HG03064 (cell line): ENCODE data around the gene CLIC3.

ENCODE experiments used
- ATAC-seq: cut with Tn5 transposase; IDR thresholded peaks from one replicate; pipeline ENCODE4 v1.9.1; 2021; ENCODE audit warnings: low read depth; ENCODE audit not compliant: unreplicated experiment

The CLIC3 gene

GRCh38 chr9:137018761-137019559 is 22.6 kb upstream of the CLIC3 start:
- no peak for ATAC-seq

- no peak for ATAC-seq
Measured at GRCh38 chr9:137017791-137018497, 21.6 kb upstream of the CLIC3 start.

- ATAC-seq = no peak
Measured at GRCh38 chr9:137017071-137017470, 20.7 kb upstream of the CLIC3 start.

- ATAC-seq = no peak
Measured at GRCh38 chr9:137016436-137016835, 20.1 kb upstream of the CLIC3 start.

GRCh38 chr9:137015976-137016375 is 19.6 kb upstream of the CLIC3 start:
- no peak for ATAC-seq

- no peak for ATAC-seq
Measured at GRCh38 chr9:137015540-137015930, 19.2 kb upstream of the CLIC3 start.

GRCh38 chr9:137014776-137015539 is 18.6 kb upstream of the CLIC3 start:
- ATAC-seq = no peak

- ATAC-seq = no peak
Measured at GRCh38 chr9:137014166-137014565, 17.8 kb upstream of the CLIC3 start.

- no peak for ATAC-seq
Measured at GRCh38 chr9:137013571-137013940, 17.2 kb upstream of the CLIC3 start.

GRCh38 chr9:137012694-137013570 is 16.6 kb upstream of the CLIC3 start:
- ATAC-seq = no peak

GRCh38 chr9:137011907-137012675 is 15.7 kb upstream of the CLIC3 start:
- no peak for ATAC-seq

- ATAC-seq = no peak
Measured at GRCh38 chr9:137011156-137011555, 14.8 kb upstream of the CLIC3 start.

- ATAC-seq = no peak
Measured at GRCh38 chr9:137009938-137010732, 13.8 kb upstream of the CLIC3 start.

- ATAC-seq = no peak
Measured at GRCh38 chr9:137009217-137009616, 12.8 kb upstream of the CLIC3 start.

- no peak for ATAC-seq
Measured at GRCh38 chr9:137008312-137008711, 11.9 kb upstream of the CLIC3 start.

GRCh38 chr9:137007816-137008270 is 11.5 kb upstream of the CLIC3 start:
- ATAC-seq = no peak

- ATAC-seq = no peak
Measured at GRCh38 chr9:137007108-137007815, 10.9 kb upstream of the CLIC3 start.
